GM18517 (cell line): Measurements from ENCODE around the gene C5orf63.
"Not testable (repeated sequence)": the region's sequence is repeated elsewhere in the genome, so short reads cannot be mapped to it uniquely, and the experiment has no call there.

Experiments used
- ATAC-seq: cut with Tn5 transposase; IDR thresholded peaks from one replicate; pipeline ENCODE4 v1.9.1; 2021; ENCODE audit warnings: mild to moderate bottlenecking, moderate library complexity; ENCODE audit not compliant: unreplicated experiment

C5orf63 gene

GRCh38 chr5:127076315-127077129 lies 3.2 kb upstream of the C5orf63 start:
- no peak for ATAC-seq

- no peak for ATAC-seq
Measured at GRCh38 chr5:127074466-127074865, 1.2 kb upstream of the C5orf63 start.

- ATAC-seq = no peak
Measured at GRCh38 chr5:127070243-127070642, 3.1 kb downstream of the C5orf63 start.

GRCh38 chr5:127068493-127069214 lies 4.6 kb downstream of the C5orf63 start:
- ATAC-seq = no peak

GRCh38 chr5:127066721-127067120 lies 6.6 kb downstream of the C5orf63 start:
- ATAC-seq = no peak

- ATAC-seq = no peak
Measured at GRCh38 chr5:127064253-127064840, 9.0 kb downstream of the C5orf63 start.

GRCh38 chr5:127063257-127063913 lies 9.9 kb downstream of the C5orf63 start:
- no peak for ATAC-seq

- no peak for ATAC-seq
Measured at GRCh38 chr5:127061956-127062355, 11.3 kb downstream of the C5orf63 start.

GRCh38 chr5:127061537-127061936 lies 11.8 kb downstream of the C5orf63 start:
- no peak for ATAC-seq

GRCh38 chr5:127060470-127060985 lies 12.8 kb downstream of the C5orf63 start:
- no peak for ATAC-seq

- ATAC-seq = no peak
Measured at GRCh38 chr5:127056896-127057295, 16.4 kb downstream of the C5orf63 start.

GRCh38 chr5:127055880-127056653 lies 17.2 kb downstream of the C5orf63 start:
- no peak for ATAC-seq

GRCh38 chr5:127053551-127053950 lies 19.8 kb downstream of the C5orf63 start:
- not testable (repeated sequence) for ATAC-seq

GRCh38 chr5:127053049-127053448 lies 20.3 kb downstream of the C5orf63 start:
- no peak for ATAC-seq

- no peak for ATAC-seq
Measured at GRCh38 chr5:127051591-127051990, 21.7 kb downstream of the C5orf63 start.

- ATAC-seq = no peak
Measured at GRCh38 chr5:127046343-127047072, 26.8 kb downstream of the C5orf63 start.

GRCh38 chr5:127042593-127042992 lies 30.7 kb downstream of the C5orf63 start:
- ATAC-seq = no peak

GRCh38 chr5:127041571-127041970 lies 31.7 kb downstream of the C5orf63 start:
- no peak for ATAC-seq

GRCh38 chr5:127040796-127041520 lies 32.3 kb downstream of the C5orf63 start:
- no peak for ATAC-seq
